Neutrophil (primary cell): ENCODE measurements around the gene COA1.

Experiments used
- H3K27ac ChIP-seq: fragments of 200-600 bp; sonication (generic); 2 replicates; pipeline ENCODE4 v1.5.1; 2016; ENCODE audit warnings: mild to moderate bottlenecking, moderate library complexity
- H3K27me3 ChIP-seq: fragments of 200-600 bp; sonication (generic); 2 replicates; pipeline ENCODE4 v1.6.0; 2016; ENCODE audit warnings: mild to moderate bottlenecking
- H3K36me3 ChIP-seq: fragments of 200-600 bp; sonication (generic); 2 replicates; pipeline ENCODE4 v1.5.1; 2017
- H3K4me1 ChIP-seq, 2 experiments: fragments of 200-600 bp in 1 of 2; sonication (generic) in 1 of 2; 1 replicate in 1 of 2; 2 replicates in 1 of 2; pipeline versions ENCODE4 v1.5.1 to v1.6.1; 2013 to 2016; ENCODE audit warnings: low read depth in 1 of 2, low read length in 1 of 2, mild to moderate bottlenecking in 1 of 2, moderate library complexity in 1 of 2; ENCODE audit not compliant: control insufficient read depth in 1 of 2, insufficient read depth in 1 of 2
- H3K4me3 ChIP-seq, 2 experiments: fragments of 200-600 bp in 1 of 2; sonication (generic) in 1 of 2; 1 replicate in 1 of 2; 2 replicates in 1 of 2; pipeline ENCODE4 v1.5.1; 2013 to 2016; ENCODE audit warnings: low read depth in 1 of 2, low read length in 1 of 2, mild to moderate bottlenecking in 1 of 2, moderate library complexity in 1 of 2
- H3K9me3 ChIP-seq: fragments of 200-600 bp; sonication (generic); 2 replicates; pipeline ENCODE4 v1.5.1; 2016
- TF ChIP-seq, protein P1 (sequence below): fragments of 200-600 bp; sonication (generic); IDR thresholded peaks from 2 replicates; pipeline ENCODE4 v1.5.1; 2016; ENCODE audit warnings: antibody characterized with exemption

Gene COA1

DNA sequence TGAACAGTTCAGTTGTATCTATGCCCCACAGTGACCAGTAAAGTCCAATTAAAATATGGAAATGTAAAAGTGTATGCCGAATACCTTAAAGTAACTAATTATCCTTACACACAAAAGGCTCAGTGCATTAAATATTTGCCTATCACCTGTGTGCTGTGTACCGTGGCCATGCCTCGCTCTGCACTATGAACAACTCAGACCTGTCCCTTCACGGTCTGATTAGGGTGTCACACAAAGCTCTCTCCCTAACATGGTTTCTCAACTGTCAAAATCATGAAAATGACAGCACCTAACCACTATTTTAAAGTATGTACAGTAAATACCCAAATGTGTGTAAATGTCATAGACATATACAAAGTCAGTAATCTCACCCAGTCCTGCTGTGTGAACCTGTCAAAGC lies 103.3 kb downstream of the COA1 start:
- Histone ChIP-seq H3K4me3 (no peak overlapping the region), H3K9me3 (no peaks in the 10 kb centered on the region), H3K4me1 (no peaks in the 10 kb centered on the region), H3K27ac (peak overlapping the region; percentile 26), H3K27me3 (no peaks in the 10 kb centered on the region), H3K36me3 (peaks cover 75% of the 10 kb centered on the region)
- TF ChIP-seq, protein P1, sequence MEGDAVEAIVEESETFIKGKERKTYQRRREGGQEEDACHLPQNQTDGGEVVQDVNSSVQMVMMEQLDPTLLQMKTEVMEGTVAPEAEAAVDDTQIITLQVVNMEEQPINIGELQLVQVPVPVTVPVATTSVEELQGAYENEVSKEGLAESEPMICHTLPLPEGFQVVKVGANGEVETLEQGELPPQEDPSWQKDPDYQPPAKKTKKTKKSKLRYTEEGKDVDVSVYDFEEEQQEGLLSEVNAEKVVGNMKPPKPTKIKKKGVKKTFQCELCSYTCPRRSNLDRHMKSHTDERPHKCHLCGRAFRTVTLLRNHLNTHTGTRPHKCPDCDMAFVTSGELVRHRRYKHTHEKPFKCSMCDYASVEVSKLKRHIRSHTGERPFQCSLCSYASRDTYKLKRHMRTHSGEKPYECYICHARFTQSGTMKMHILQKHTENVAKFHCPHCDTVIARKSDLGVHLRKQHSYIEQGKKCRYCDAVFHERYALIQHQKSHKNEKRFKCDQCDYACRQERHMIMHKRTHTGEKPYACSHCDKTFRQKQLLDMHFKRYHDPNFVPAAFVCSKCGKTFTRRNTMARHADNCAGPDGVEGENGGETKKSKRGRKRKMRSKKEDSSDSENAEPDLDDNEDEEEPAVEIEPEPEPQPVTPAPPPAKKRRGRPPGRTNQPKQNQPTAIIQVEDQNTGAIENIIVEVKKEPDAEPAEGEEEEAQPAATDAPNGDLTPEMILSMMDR, result no peak

DNA sequence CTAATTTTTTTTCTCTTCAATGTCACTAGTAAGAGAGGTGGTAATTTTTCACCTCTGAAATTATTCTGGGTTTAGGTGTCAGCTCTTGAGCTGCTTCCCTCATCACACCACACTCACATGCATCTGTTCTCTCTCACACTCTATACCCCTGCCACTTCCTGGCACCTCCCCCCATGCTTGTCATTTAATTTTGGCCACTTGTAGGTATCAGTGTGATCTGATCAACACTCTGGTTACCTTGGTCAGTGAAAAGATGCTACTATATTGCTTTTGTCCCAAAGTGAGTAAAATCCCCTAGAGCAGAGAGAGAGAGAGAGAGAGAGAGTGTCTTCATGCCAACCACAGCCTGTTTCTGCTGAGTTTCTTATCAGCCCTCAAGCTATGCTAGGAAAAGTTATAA lies 103.9 kb downstream of the COA1 start:
- Histone ChIP-seq H3K27ac (peak overlapping the region; percentile 26), H3K4me3 (no peak overlapping the region), H3K36me3 (peaks cover 75% of the 10 kb centered on the region)

DNA sequence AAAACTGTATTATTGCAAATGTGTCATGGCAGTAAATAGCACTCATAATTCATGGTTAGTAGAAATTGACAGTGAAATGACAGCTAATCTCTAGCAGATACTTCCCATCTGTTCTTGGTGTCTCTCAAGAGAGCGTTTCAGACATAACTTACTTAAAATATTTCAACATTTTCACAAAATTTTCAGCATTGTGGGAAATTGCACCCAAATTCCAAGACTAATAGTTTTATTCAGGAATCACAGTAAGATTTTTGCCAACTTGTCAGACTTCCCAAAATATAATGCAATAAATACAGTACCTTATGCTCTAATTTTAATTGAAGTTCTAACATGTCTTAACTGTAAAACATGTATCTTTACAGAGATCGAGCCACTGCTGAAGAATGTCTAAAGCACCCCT lies 105.2 kb downstream of the COA1 start:
- Histone ChIP-seq H3K27me3 (no peaks in the 10 kb centered on the region), H3K9me3 (no peaks in the 10 kb centered on the region), H3K4me3 (no peak overlapping the region), H3K27ac (peak overlapping the region; percentile 26), H3K36me3 (peaks cover 77% of the 10 kb centered on the region), H3K4me1 (no peaks in the 10 kb centered on the region)
- TF ChIP-seq, protein P1, result no peak

More for the DNA sequence above, 103.9 kb downstream of the COA1 start:
- no peaks in the 10 kb centered on the region for H3K9me3 ChIP-seq
- H3K4me1 ChIP-seq, result no peaks in the 10 kb centered on the region
- TF ChIP-seq, protein P1, result no peak
- H3K27me3 ChIP-seq, result no peaks in the 10 kb centered on the region

DNA sequence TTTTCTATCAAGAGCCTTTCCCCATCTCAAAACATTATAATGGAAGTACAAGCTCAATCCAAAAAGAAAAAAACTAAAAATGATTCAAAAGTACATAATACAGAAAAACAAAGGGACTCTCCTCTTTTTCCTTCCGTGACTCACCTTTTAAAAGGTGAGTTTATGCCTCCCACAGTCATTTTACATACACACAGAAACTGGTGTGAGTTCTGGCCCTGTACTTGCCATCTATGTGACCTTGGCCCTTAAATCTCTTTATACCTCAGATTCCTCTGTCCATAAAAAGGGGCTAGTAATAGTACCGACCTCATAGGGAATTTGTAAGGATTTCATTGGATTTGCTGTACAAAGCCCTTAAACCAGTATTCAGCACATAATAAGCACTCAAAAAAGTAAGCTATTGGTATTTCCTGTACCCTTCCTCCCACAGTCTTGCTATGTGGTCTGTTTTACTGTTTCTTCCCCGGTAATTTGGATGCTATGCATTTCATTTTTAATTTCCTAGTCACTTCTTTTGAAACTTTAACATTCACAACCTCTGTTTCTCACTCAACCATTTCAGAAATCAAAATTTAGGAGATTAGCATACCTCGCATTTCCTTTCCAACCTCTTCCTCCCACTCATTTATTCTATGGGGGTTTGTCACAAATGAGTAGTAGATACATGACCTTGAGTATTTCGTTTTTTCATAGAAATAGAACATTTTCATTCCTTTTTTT lies 107.4 kb downstream of the COA1 start:
- TF ChIP-seq, protein P1, result no peak
- Histone ChIP-seq H3K4me3 (no peak overlapping the region), H3K36me3 (peaks cover 80% of the 10 kb centered on the region), H3K27ac (peak overlapping the region; percentile 56), H3K9me3 (no peaks in the 10 kb centered on the region), H3K4me1 (no peaks in the 10 kb centered on the region), H3K27me3 (no peaks in the 10 kb centered on the region)

DNA sequence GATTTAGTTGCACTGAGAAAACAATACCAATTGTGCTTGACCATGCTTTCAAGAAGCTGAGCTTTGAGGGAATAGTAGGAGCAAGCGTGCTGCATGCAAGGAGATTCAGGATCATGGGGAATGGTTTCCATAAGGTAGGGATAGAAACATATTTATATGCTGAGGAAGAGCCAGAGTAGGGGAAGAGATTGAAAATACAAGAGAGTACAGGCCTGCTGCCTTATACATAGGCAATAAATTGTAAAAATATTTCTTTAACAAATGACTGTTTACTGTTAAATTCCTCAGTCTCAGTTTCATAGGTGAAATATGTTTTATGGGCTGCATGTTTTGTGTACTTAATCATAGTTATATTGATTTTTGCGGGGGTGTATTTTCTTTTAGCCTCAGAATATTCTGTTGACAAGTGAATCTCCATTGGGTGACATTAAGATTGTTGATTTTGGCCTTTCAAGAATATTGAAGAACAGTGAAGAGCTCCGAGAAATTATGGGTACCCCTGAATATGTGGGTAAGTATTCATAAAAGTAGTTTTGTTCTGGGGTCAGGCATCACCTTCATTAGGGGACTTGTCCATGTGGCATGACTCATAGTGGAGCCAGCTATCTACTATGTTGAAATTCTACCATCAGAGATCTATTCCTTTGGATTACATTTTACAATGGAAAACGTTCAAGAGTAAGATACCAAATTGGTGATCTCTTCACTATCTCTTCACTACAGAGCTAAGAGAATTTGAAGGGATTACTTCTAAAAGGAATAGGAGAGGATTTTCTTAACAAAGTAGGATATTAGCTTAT lies 109.9 kb downstream of the COA1 start:
- Histone ChIP-seq H3K27ac (peak overlapping the region; percentile 37), H3K4me3 (no peak overlapping the region), H3K4me1 (no peaks in the 10 kb centered on the region), H3K27me3 (no peaks in the 10 kb centered on the region), H3K9me3 (no peaks in the 10 kb centered on the region), H3K36me3 (peaks cover 79% of the 10 kb centered on the region)
- TF ChIP-seq, protein P1, result no peak
